ENCODE measurements around the gene MYH11.

- no peak for TF ChIP-seq CTCF (IDR thresholded peaks at IDR 0.05)
- TF ChIP-seq POLR2A (IDR thresholded peaks at IDR 0.05) = no peak
These were observed 9.6 kb upstream of the MYH11 start for GRCh38 chr16:15866451-15866850.
